ENCODE data around the gene AVL9.
"Not testable (repeated sequence)": the region's sequence is repeated elsewhere in the genome, so short reads cannot be mapped to it uniquely, and the experiment has no call there.

The AVL9 gene

DNA sequence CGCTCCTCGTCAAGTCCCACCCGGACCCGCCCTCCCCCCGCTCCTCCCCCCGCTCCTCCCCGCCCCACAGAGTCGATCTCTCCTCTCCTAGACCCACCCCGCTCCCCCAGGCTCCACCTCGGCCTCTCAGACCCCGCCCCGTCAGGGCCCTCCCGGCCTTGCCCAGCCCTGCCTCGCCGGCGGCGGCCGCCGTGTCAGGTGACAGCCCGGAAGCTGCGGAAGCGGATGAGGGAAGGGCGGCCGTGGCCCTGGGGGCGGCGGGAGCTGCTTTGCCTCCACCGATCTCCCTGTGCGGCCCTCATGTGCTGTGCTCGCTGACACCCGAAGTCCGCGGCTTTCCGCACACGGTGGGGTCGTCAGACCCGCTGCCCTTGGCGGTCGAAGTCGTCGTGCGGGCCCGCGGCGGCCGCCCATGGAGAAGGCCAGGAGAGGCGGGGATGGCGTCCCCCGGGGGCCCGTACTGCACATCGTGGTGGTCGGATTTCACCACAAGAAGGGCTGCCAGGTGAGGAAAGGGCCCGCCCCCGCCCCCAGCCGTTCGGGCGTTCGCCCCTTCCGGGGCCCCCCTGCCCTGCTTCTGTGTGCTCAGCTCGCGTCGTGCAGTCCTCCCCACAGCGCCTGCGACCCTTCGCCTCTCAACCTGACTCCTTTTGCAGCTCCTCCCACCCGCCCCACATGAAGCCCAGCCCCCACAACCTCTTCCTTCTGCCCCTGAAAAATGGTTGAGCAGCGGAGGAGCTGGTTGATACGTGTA is at the start of gene AVL9:
TSS of gene AVL9 (plus strand) at position 192 of the 754 bp plus-strand sequence. CDS start at position 413, 221 bp downstream.
- peak; percentile 98 for DNase-seq

DNA sequence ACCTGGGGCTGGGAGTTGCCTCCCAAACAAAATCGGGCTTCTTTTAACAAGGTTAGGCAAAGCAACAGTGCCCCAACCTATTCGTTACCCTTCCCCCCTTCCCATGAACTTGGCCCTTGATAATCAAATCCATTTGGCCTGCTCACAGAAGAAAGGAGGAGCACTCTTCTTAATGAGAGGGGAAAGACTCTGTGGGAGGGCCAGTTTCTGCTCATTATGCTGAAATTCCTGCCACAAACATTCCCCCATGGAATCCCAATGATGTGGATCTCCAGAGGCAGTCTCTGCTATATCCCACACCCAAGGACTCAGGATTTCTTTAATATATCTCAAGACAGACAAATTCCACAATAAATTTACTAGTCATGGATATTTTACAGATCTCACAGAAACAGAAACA is 48.1 kb upstream of the AVL9 start:
- DNase-seq, result no peak

DNA sequence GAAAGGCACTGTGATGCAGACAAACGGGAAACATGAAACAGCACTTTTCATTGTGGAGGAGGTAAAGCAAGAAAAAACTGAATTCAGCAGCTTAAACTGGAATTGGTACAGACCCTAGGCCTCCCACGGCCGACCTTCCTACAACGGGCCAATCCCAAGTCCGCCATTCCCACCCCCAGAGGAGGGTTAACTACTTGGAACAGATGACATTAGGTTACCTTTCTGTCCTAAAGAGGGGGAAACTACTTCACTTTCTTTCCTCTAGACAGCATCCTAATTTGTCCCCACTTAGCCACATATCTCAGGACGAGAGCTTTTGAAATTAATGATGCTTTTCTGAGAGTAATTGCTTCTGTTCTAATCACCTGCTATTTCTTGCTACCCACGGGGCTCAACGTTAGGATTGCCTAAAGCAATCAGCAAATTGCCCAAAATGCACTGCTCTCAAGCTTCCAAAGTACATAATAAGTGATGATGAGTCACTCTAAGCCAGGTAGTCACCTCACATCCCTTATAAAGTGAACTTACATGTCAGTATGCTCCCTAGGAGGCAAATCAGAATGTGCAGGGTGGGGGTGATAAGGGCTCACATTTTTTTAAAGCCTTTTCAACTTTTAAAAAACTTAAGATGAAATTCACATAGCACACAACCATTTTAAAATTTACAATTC is 41.8 kb upstream of the AVL9 start:
- DNase-seq, result no peak

DNA sequence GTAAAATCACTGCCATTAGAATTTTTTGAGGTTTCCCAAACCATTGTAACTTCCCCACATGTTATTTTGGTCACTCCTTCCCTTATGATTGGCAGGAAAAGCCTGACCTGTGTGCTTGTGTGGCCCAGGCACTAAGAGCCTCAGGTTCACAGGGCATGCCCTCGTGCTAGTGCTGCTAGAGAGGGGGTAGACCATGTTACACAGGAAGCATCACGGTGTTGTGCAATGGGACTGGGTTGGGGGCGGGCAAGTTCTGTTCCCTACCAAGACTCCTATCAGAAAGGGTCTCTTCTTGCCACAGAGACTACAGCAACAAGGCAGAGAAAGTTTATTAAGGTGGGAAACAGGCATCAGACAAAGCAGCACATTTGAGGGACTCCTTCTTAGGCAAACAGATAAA is 37.3 kb upstream of the AVL9 start:
- DNase-seq, result no peak

DNA sequence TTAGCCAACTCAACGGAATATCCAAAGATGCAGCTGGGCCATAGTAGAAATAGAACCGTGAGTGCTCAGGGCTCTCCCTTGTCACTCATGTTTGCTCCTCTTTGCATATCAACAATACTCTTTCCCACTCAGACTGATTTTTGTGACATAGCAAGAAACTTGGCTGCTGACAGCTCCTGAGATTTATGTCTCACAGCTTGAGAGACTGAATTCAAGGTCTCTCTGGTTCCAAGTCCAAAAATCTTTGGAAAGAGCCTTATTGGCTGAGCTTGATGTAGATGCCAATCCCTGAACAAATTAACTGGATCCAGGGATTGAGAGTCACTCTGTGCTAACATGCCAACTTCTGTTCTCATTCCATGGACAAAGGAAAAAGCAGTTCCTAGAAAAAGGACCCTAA is 35.5 kb upstream of the AVL9 start:
- DNase-seq, result no peak

DNA sequence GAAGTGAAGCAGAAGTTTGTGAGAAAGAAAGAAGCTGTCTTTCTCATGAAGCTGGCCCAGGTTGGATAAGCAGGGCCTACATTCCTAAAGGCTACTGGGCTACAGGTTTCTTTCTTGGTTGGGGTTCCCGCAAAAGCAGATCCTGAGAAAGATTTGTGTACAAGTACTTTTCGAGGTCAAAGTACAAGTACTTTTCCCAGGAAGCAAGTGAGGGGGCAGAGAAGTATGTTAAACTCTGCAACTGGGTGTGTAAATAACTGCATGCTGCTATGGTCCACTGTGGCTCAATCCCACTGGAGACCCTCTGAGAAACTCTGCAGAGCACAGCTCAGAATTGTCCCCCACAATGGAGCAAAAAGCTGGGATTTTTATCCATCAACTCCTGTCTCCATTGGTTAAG is 33.8 kb upstream of the AVL9 start:
- no peak for DNase-seq

DNA sequence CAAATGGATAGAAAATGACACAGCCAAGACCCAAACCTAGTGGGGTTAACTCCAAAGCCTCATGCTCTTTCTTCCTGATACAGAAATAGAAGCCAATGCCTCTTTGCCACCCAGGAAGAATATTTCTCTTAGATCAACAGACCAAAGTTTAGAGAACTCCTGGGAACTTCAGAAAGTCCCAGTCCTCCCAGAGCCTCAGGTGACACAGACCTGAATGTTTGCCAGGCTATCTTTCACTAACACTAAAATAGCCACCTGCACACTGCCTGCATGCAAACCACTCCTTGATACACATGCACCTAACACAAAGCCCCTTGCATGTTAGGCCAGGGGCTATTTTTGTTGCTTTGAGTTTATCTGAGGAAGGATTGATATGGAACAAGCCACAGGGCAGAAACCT is 32.8 kb upstream of the AVL9 start:
- no peak for DNase-seq

DNA sequence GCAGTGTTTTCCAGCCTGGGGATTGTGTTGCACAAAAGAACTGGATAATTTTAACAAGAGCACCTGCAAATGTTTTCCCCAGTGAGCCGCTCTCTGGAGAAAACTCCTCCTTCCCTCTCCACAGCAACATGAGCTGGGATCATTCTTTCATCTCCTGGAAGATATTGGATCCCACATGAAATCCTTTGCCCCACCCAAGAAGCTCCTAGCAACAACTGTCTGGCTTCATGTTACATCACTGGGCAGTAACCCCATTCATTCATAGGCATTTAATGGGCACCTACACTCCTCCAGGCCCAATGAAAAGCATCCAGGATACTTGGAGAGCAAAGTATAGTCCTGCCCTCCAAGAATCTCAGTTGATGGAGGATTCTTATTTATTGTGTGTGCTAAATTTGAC is 32.3 kb upstream of the AVL9 start:
- peak; percentile 40 for DNase-seq

DNA sequence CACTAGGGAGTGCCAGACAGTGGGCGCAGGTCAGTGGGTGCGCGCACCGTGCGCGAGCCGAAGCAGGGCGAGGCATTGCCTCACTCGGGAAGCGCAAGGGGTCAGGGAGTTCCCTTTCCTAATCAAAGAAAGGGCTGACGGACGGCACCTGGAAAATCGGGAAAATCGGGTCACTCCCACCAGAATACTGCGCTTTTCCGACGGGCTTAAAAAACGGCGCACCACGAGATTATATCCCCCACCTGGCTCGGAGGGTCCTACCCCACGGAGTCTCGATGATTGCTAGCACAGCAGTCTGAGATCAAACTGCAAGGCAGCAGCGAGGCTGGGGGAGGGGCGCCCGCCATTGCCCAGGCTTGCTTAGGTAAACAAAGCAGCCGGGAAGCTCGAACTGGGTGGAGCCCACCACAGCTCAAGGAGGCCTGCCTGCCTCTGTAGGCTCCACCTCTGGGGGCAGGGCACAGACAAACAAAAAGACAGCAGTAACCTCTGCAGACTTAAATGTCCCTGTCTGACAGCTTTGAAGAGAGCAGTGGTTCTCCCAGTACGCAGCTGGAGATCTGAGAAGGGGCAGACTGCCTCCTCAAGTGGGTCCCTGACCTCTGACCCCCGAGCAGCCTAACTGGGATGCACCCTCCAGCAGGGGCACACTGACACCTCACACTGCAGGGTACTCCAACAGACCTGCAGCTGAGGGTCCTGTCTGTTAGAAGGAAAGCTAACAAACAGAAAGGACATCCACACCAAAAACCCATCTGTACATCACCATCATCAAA is 30.5 kb upstream of the AVL9 start:
- not testable (repeated sequence) for DNase-seq

DNA sequence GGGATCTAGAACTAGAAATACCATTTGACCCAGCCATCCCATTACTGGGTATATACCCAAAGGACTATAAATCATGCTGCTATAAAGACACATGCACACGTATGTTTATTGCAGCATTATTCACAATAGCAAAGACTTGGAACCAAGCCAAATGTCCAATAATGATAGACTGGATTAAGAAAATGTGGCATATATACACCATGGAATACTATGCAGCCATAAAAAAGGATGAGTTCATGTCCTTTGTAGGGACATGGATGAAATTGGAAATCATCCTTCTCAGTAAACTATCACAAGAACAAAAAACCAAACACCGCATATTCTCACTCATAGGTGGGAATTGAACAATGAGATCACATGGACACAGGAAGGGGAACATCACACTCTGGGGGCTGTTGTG is 25.3 kb upstream of the AVL9 start:
- not testable (repeated sequence) for DNase-seq

DNA sequence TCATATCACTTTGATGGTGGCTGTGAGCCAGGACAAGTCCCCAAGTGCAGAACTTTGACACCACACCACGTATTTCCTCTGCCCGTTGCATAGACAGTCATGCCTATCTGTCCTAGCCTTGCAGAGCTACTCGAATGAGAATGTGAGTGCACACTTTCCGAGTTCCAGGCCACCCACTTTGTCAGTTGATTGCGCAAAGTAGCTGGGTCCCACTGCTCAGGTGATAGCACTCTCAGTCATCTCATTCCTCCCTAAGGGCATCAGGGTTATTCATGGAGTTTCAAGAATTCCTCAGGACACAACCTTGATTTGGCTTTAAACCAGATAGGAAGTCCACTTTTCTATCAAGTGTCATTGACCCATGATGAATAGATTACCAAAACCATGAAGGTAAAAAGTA is 24.4 kb upstream of the AVL9 start:
- DNase-seq, result no peak

DNA sequence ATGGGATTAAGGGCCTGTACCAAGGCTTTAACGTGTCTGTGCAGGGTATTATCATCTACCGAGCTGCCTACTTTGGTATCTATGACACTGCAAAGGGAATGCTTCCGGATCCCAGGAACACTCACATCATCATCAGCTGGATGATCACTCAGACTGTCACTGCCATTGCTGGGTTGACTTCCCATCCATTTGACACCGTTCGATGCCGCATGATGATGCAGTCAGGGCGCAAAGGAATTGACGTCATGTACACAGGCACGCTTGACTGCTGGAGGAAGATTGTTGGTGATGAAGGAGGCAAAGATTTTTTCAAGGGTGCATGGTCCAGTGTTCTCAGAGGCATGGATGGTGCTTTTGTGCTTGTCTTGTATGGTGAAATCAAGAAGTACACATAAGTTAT is 23.3 kb upstream of the AVL9 start:
- no peak for DNase-seq

DNA sequence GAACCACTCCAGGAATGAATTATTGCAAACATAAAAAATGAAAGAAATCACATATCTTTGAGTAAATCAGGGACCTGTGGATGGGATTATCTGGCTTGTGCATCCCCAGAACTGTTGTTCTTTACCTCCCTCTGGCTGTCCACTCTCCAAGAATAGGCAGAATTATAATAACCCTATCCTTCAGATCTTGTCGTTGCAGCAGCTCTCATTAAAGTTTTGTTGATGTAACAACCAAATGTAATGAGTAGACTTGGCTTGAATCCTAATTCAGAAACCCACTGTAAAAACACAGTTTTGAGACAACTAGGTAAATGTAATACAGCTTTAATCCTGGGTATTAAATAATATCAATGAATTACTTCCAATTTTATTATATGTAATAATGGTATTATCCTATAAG is 21.3 kb upstream of the AVL9 start:
- DNase-seq, result no peak

DNA sequence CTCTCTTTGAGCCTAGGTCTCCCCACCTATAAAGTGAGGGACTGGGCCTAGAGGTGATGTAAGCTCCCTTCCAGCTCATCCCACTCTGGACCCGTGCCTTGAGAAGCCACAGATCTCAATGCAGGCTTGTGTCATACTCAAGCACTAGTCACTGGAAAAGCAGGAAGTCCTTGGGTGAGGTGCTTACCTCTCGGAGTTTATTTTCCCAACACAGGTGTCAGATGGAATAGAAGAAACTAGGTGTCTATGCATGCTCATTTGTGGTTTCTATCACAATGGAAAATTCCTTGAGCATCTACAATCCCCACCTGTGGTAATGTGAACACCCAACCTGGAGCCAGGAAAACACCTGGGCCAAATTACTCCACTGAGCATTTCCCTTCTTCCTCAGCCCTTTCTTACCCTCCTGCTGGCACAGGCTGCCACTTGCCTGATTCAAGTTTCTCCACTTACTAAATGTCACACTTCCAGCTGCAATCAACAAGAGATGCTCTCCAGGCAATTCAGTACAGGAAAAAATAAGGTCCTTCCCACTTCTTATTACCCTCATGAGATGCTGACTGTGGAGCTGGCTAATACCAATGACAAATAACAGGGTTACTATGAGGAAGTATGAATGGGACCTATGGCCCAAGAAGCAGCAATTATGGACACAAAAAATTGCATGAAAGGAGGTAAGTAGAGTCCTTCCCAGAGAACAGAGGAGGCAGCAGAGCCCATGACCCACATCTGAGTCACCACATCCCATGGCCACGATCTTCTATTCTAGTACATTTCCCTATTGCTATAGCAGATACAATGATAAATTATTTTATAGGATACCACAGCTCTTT is 18.3 kb upstream of the AVL9 start:
- peak; percentile 39 for DNase-seq

DNA sequence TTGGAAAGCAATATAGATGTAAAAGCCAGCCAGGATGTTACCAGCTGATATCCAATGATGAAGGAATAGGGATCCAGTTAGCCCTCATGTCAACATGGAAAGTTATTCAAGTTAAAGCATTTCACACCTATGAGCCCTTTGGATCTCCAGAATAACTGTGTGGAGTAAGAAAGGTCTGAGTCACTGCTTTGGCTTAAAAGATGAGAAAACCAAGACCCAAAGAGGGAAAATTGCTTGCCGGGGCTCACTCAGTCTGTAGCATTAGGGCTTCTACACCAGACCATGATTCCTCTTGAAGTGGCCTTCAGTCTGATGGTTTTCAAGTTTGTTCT is 17.7 kb upstream of the AVL9 start:
- peak; percentile 29 for DNase-seq

DNA sequence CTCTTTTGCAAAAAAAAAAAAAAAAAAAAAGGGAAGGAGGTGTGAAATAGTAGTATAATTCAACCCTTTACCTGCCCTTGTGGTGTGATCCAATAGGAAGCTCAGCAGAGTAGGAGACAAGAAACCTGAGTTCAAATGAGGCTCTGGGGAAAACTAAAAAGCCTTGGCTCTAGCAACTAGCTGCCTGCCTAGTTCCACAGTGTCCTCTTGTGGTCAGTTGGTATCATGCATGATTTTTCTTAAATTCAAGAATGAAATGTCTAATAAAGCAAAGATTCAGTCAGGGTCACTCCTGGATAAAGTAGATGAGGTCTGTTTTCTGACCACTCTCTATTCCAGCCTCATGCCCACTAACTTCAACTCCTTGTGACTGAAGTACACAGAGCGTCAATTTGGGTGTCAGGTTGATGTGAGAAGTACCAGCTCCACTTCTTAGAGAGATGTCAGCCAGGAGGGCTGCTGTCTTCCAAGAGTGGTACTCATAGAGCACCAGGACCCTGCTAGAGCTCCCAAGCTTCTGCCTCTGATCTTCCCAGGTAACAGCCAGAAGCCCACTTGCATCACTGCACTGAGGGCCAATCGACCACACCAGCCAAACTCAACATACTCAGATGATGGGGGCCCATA is 15.6 kb upstream of the AVL9 start:
- DNase-seq, result peak; percentile 36

DNA sequence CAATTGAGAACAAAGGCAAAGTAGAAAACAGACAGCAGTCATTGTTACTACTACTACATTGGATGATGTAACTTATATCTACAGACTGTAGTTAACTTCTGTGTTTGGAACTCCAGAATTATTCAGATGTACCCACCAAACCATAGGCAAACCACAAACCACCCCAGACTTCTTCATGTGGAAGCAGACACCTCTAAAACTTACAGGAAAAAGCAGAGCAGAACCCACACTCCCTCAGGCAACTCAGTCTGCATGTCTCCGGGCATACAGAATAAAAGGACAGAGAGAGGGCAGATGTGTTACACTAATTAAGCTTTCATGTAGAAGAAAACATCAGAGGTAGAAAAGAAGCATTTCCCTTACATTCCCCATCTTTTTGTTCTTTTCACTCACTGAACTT is 14.1 kb upstream of the AVL9 start:
- DNase-seq, result no peak

DNA sequence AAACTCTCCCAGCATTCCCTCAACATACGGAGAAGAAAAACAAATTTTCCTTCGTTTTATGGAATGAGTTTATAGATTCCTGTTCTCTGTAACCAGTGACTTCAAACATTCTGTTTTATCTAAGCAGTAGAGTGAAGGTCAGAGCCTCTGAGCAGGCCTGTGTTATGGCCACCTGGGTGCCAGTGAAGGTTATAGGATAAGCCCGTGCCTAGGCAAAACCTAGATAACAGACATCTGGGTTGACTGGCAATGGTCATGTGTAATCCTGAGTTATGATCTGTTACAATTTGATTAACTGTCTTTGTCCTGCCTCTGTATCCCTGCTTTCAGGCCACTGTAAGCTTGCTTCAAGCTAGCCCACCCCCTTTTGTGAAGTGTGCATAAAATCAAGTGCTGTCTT is 13.4 kb upstream of the AVL9 start:
- no peak for DNase-seq

DNA sequence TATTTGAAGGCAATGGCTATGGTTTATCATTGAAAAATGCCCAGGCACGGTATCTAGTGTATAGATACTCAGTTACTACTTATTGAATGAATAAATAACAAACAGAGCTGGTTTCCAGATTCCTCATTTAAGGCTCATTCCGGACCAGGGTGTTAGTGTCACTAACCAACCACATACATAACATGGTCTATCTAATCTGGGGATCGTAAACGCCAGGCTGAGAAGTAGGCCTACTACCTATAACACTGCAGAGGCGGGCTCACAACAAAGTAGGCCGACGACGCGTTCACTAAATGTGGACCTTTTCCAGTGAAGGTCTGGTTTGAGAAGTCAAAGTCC is 5.5 kb upstream of the AVL9 start:
- DNase-seq, result no peak

DNA sequence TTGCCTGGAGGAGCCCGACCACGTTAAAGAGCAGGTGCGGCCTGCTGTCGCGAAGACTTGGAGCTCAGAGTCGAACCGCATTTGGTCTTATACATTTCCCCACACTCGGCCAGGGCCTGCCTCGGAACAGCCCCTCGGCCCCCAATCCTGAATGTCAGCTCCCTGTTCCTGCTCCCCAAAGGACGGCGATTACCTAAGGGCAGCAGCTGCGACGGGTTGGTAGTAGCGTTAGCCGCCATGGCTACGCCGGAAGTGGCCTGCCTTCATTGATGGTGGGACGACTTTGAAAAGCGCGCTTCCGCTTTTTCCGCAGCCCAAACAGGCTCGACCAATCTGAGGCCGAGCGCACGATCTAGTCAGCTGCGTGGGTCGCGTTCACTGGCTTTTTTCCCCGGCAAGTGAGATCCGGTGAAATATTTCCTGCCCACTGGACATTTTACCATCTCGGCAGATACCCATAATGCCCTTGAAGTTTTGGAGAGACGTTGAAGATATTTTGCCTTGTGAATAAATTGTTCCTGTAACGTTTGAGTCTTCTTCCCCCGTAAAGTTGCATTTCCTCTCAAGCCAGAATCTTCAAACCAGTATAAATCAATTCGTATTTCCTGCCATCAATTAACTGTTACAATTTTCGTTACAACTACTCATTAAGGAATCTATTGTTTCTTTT is 5.0 kb upstream of the AVL9 start, which contains the start of gene LSM5:
TSS of gene LSM5 (minus strand) at position 254 of the 670 bp plus-strand sequence. CDS start at position 239, 15 bp downstream.
- peak; percentile 100 for DNase-seq

DNA sequence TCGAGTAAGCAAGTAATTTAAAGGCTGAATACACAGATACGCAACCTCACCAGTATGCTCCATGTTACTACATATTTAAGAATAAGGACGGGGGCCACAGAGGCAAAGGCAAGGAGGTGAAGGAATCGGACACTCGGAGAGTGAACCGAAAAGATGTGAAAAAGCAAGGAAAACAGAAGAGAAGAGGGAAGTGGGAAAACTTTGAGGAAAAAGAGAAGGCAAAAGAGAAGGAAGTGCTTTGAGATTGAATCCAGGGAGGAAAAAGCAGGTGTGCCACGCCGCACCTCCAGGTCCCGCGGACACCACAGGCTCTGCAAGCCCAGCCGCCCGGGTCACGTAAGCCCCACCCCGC is 367 bp upstream of the AVL9 start:
- DNase-seq, result no peak
